GM21786 (cell line): Measurements from ENCODE around the gene QKI.

Experiments used
- ATAC-seq: cut with Tn5 transposase; IDR thresholded peaks from one replicate; pipeline ENCODE4 v1.9.1; 2021; ENCODE audit not compliant: unreplicated experiment

The QKI gene

DNA sequence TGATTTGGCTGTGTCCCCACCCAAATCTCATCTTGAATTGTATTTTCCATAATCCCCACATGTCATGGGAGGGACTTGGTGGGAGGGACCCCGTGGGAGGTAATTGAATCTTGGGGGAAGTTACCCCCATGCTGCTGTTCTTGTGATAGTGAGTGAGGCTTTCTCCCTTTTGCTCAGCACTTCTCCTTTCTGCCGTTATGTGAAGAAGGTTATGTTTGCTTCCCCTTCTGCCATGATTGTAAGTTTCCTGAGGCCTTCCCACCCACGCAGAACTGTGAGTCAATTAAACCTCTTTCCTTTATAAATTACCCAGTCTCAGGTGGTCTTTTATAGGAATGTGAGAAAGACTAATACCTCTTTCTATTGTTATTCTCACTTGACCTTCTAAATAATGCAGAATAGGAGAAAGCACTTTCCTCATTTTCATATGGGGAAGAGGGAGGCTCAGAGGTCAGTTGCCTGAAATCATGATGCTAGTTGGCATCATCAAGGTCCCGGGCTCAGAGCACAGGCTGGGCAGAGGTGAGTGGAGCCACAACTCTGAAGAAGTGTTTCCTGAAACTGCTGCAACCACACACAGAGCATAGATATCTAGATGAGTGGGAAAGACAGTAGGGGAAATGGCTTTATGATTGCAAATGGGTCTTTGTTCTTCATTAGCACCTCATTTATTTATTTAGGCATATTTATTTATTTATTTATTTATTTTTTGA lies 191.0 kb downstream of the QKI start:
- no peak for ATAC-seq

DNA sequence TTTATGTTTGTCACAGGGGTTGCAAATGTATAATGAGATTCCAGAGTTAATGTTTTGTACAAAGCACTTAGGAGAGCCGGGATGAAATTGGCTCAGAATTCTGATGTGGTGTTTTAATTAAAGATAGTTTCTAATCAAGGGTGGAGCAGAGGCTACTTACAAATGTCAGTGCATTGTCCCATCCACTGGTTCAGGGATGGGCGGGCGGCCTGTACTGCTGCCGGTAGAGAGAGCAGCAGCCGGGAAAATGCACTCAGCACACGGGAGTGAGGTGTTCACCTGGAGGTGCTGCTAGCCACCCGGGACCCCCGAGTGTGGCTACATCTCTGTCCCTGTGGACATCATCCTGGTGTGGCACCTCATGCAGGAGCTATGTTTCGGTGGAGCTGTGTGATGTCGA lies 193.3 kb downstream of the QKI start:
- ATAC-seq = no peak

DNA sequence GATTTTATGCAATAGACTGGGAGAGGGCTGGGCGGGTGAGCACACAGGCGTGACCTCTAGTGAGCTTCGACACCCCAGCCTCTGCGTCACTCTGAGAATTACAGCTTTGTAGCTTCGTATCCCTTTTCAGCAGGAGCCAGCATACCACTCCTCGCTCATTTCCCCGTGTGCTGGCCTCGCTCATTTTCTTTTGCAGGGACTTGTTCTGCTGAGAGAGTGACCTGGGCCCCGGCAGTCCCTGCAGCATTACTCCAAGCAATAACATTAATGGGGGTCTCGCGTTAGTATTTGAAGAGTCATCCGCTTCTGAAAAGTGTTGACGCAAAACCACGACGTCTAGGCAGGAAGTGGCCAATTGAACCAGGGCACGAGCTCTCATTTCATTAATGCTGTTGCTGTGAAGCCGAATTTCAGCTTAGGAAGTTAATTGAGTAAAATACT lies 193.7 kb downstream of the QKI start:
- ATAC-seq = no peak

DNA sequence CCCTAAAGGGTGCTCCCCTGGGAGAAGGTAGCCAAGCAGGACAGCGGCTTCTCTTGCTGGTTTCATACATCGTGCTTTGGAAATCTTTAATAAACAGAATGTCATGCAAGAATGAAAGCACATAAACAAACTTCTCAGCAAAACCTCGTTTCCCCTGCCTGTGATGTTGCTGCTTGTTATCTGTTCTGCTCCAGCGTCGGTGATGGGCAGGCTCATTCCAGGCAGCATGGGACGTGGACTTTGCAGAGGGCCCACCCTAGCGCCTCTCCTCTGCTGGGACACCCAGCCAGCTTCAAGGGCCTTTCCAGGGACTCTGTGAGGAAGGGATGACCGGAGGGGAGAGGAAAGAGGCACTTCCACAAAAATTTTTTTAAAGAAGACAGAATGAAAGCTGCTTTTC lies 197.7 kb downstream of the QKI start:
- no peak for ATAC-seq

DNA sequence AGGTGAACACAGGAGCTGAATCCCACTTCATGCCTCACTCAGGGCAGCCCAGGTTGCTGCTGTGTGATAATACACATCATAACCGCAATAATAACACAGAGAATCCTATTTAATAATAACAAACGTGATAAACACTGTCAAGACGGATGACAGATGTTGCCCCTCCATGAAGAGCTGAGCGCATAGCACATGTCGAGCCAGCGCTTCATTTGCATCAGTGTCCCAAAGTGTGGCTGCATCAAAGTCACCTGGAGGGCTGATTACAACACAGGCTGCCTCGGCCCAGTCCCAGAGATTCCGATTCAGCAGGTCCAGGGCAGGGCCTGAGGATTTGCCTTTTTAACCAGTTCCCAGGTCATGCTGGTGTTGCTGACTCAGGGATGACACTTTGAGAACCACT lies 198.5 kb downstream of the QKI start:
- ATAC-seq = no peak

DNA sequence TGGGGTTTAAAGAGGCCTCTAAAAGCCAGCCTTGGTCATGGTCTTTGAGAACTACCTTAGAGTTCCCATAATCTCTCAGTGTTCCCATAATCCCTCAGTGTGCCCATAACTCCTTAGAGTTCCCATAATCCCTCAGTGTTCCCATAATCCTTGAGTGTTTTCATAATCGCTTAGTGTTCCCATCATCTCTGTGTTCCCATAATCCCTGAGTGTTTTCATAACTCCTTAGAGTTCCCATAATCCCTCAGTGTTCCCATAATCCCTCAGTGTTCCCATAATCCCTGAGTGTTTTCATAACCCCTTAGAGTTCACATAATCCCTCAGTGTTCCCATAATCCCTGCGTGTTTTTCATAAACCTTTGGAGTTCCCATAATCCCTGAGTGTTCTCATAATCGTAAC lies 199.2 kb downstream of the QKI start:
- no peak for ATAC-seq

DNA sequence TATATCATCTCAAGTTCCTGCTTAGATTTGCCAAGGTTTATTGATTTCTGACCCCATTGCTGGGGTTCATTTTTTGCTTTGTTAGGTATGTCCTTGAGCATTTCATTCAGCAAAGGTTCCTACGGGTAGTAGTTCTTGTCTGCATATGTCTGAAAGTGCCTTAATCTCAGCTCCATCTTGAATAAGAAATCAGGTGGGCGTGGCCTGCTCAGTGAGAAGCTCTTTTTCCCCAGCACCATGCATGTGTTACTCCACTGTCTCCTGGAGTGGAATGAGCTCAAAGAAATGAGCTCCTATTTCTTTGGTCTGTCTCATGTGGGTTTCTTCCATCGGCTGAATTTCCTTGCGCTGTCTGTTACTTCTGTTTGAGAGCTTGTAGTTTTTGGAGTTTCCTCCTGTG lies 201.9 kb downstream of the QKI start:
- ATAC-seq = no peak

DNA sequence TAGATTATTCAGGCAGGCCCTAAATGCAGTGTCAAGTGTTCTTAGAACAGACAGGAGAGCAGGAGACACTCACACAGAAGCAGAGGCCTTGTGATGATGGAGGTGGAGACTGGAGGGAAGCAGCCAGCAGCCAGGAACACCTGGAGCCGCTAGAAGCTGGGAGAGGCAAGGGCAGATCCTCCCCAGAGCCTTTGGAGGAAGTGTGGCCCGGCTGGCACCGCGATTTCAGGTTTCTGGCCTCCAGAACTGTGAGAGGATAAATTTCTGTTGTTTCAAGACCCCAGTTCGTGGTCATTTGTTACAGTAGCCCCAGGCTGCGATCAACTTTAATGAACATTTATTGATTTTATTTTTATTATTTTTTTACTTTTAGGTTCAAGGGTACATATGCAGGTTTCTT lies 203.0 kb downstream of the QKI start:
- ATAC-seq = no peak

DNA sequence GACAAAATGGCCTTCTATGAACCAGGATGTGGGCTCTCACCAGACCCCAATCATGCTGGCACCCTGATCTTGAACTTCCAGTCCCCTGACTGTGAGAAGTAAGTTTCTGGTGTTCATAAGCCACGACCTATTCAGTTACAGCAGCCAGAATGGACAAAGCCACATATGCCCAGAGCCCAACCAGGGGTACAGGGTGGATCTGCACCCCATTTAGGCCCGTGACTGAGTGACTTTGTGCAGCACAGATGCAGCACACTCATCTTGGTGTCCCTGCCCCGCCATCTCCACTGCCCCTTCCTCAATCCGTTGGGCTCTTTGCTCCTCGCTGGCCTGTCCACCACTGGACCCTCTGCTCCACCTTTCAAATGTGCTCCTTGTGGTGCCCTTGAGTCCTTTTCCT lies 205.6 kb downstream of the QKI start:
- ATAC-seq = no peak

DNA sequence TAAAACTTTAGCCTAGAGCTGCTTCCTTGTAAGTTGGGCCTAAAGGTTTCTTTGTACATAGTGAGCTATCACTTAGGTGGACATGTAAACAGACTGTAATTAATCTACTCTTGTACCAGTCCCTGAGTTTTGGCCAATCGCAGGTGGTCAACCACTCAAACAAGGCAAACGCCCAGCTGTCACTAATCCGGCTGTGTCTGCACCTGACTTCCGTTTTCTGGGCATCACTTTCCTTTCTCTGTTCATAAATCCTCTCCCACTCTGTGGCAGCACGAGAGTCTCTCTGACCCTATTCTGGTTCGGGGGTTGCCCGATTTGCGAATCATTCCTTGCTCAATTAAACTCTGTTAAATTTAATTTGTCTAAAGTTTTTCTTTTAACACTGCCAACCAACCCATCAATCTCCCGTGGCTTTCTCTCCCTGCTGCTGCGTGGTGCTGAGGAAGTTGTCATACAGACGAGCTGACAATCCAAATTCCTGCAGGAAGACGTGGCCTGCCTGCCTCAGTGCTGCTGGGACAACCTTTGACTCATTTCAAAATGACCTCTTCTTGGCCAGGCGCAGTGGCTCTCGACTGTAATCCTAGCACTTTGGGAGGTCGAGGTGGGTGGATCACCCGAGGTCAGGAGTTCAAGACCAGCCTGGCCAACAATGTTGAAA lies 206.3 kb downstream of the QKI start:
- no peak for ATAC-seq

DNA sequence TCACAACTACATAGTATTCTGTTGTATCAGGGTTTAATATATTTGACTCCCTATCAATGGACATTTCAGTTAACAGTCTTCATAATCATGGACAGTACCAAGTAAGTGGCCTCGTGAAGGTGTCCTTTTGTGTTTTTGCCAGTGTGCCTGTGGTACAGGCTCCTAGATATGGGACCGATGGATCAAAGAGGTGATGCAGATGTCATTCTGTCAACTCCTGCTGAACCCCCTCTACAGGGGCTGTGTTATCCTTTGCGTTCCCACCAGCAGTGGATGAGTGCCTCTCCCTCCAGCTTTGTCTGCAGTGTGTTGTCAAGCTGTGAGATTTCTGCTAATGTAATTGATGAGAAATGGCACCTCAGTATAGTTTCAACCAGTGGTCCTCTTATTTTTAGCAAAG lies 210.7 kb downstream of the QKI start:
- no peak for ATAC-seq

DNA sequence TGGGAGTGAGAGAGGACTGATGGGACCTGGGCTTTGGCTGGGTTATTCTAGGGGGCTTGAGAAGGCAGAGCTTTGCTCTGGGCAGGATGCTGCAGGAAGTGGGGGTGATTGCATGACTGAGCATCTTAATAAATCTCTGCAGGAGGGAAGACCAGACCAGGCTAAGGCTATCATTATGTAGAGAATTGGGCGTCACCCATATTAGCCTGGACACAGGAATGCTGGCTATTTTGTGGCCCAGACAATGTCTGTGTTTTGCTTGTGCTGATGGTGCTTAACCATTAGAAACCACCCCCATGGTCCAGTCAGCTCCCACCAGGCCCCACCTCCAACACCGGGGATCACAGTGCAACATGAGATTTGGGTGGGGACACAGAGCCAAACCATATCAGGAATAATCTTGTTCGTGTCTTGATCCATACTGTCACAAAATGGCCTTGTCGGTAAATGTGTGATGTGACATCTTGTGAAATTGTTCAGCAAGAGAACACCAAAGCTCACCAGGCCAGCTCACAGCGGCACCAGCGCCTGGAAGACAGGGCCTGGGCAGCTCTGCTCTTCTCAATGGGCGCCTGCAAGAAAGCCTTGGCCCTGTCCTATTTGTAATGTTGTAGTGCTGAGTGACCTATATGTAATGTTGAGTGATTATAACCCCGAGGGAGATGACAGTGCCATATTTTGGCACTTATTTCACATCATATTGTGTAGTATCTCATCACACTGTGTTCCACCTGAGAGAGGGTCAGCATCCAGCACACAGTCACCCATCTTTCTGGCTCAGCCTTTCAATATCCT lies 211.8 kb downstream of the QKI start:
- ATAC-seq = no peak

DNA sequence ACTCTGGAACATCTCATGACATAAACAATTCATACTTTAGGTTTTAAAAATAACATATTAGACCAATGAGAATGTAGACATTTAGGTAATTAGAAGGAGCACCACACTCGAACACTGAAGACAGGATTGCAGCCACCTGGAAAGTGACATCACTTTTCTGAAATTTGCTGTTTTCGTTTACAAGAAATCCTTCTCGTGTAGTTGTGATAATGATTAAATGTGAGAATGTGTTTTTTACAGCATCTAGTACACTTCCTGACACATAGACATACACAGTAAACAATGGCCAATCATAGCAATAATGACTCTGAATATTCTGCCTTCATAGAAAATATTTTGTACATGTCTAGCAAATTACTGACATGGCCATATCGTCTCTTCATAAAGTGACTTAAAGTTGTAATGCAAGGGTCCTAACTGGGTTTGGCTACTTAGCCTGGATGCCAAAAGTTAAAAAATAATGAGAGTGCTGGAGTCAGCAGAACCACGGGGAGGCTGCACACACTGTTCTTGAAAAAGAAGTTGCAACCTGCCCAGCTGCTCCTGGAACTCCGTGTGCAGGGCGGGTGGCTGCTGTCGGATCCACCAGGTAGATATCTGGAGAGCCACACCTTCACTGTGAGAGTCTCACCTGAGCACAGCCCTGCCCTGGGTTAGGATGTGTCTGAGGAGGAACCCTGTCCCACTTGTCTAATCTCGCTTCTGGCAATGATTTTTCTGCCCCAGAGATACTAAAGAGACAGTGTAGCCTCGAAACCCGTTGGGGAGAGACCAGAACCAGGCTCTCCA lies 212.9 kb downstream of the QKI start:
- ATAC-seq = no peak
